B cell (primary cell): ENCODE data around the gene WASF3. TPM values are rescaled to one million over a fixed set of nuclear protein-coding genes. Genes with fewer than 3 reads are reported as not detected.
A peak's percentile ranks its signal among the peaks of the same experiment; 100 is the strongest.

Source experiments
- ATAC-seq: fragments of 200-7000 bp; cut with Tn5 transposase; one replicate; pipeline ENCODE4 v1.10.0; 2021; ENCODE audit warnings: low read depth, mild to moderate bottlenecking, moderate number of reproducible peaks, moderate library complexity
- CTCF ChIA-PET: fragments of 350-600 bp; sonication (Branson Sonifier 250); formaldehyde crosslinking; loops from one replicate; lab custom pipeline; 2021; ENCODE audit warnings: antibody characterized with exemption, inconsistent platforms; lab: Charles Lee
- POLR2A ChIA-PET: fragments of 350-600 bp; sonication (Branson Sonifier 250); formaldehyde crosslinking; loops from one replicate; lab custom pipeline; 2021; ENCODE audit warnings: antibody characterized with exemption; lab: Charles Lee
- DNase-seq: peaks from one replicate; pipeline ENCODE4 v3.0.0; 2013
- H2AFZ ChIP-seq: 2 replicates; pipeline ENCODE4 v1.6.1; 2012; ENCODE audit warnings: mild to moderate bottlenecking, low read depth, low read length; ENCODE audit not compliant: insufficient read depth, poor library complexity, severe bottlenecking
- H3K27ac ChIP-seq, 2 donors: 1 replicate in 1 of 2; 2 replicates in 1 of 2; pipeline ENCODE4 v1.5.1; 2012 to 2013; ENCODE audit warnings: low read length in 2 of 2, mild to moderate bottlenecking in 2 of 2, moderate library complexity in 1 of 2
- H3K27me3 ChIP-seq, 4 experiments: fragments of 200-600 bp in 1 of 4; sonication (generic) in 1 of 4; replicated peaks in 1 of 4; 1 replicate in 2 of 4; 2 replicates in 2 of 4; pipeline versions ENCODE4 v1.6.1 to v1.7.0; 2013 to 2016; ENCODE audit warnings: low read length in 3 of 4, mild to moderate bottlenecking in 2 of 4, mixed read lengths in 1 of 4, moderate library complexity in 1 of 4; ENCODE audit not compliant: insufficient read depth in 4 of 4, control insufficient read depth in 3 of 4; ENCODE audit errors: control extremely low read depth in 1 of 4
- H3K36me3 ChIP-seq, 2 experiments: replicated peaks in 1 of 2; 1 replicate in 1 of 2; 2 replicates in 1 of 2; pipeline versions ENCODE4 v1.6.1 to v1.7.1; 2013; ENCODE audit warnings: low read length in 1 of 2; ENCODE audit not compliant: insufficient read depth in 2 of 2, control insufficient read depth in 1 of 2; ENCODE audit errors: control extremely low read depth in 1 of 2, extremely low read depth in 1 of 2
- H3K4me1 ChIP-seq, 2 donors: fragments of 200-600 bp in 1 of 2; sonication (generic) in 1 of 2; 1 replicate in 1 of 2; 2 replicates in 1 of 2; pipeline versions ENCODE4 v1.5.1 to v1.6.1; 2013 to 2017; ENCODE audit warnings: low read length in 2 of 2; ENCODE audit not compliant: control insufficient read depth in 2 of 2, insufficient read depth in 2 of 2
- H3K4me2 ChIP-seq: replicated peaks from 2 replicates; pipeline ENCODE3; 2012; ENCODE audit warnings: mild to moderate bottlenecking, low read depth, low read length; ENCODE audit not compliant: poor library complexity, severe bottlenecking
- H3K4me3 ChIP-seq, 5 experiments: fragments of 200-600 bp in 1 of 5; sonication (generic) in 1 of 5; 1 replicate in 3 of 5; 2 replicates in 2 of 5; pipeline versions ENCODE4 v1.5.1 to v1.7.0; 2011 to 2016; ENCODE audit warnings: low read length in 4 of 5, mild to moderate bottlenecking in 4 of 5, low read depth in 2 of 5, control low read depth in 1 of 5, moderate library complexity in 1 of 5; ENCODE audit not compliant: insufficient read depth in 1 of 5; ENCODE audit errors: control extremely low read depth in 1 of 5, extremely low read depth in 1 of 5
- H3K79me2 ChIP-seq: fragments of 200-600 bp; sonication (generic); one replicate; pipeline ENCODE4 v1.6.0; 2016; ENCODE audit warnings: low read length; ENCODE audit not compliant: control insufficient read depth, insufficient read depth
- H3K9ac ChIP-seq: fragments of 200-600 bp; sonication (generic); 2 replicates; pipeline ENCODE4 v1.6.1; 2017; ENCODE audit warnings: mild to moderate bottlenecking, low read length, moderate library complexity
- H3K9me3 ChIP-seq, 3 donors: one replicate each; pipeline versions ENCODE4 v1.6.1 to v1.7.1; 2013; ENCODE audit warnings: low read length in 2 of 3; ENCODE audit not compliant: control insufficient read depth in 2 of 3, insufficient read depth in 1 of 3; ENCODE audit errors: control extremely low read depth in 1 of 3
- H4K20me1 ChIP-seq: 2 replicates; pipeline ENCODE4 v1.6.0; 2012; ENCODE audit warnings: mild to moderate bottlenecking, low read length; ENCODE audit not compliant: insufficient read depth, control insufficient read depth, poor library complexity, severe bottlenecking
- H3K27ac Mint-ChIP-seq: one replicate; pipeline ENCODE4 v1.8.0; 2021; ENCODE audit warnings: mixed read lengths
- H3K27me3 Mint-ChIP-seq: one replicate; pipeline ENCODE4 v1.8.0; 2021; ENCODE audit warnings: mixed read lengths
- H3K4me1 Mint-ChIP-seq: one replicate; pipeline ENCODE4 v1.8.0; 2021; ENCODE audit warnings: mixed read lengths
- H3K4me3 Mint-ChIP-seq: one replicate; pipeline ENCODE4 v1.8.0; 2021; ENCODE audit warnings: mixed read lengths
- H3K9me3 Mint-ChIP-seq: one replicate; pipeline ENCODE4 v1.8.0; 2022; ENCODE audit warnings: mixed read lengths; ENCODE audit not compliant: insufficient read depth
- EZH2 ChIP-seq: IDR thresholded peaks from 2 replicates; pipeline ENCODE4 v1.6.1; 2012; ENCODE audit warnings: borderline replicate concordance, low read depth, mild to moderate bottlenecking, moderate library complexity, low read length; ENCODE audit not compliant: insufficient read depth, poor library complexity, severe bottlenecking
- WGBS: methylation state at CpG from one replicate; pipeline ENCODE4 v1.1.5; 2013; ENCODE audit warnings: missing lambda C conversion rate; ENCODE audit not compliant: insufficient coverage; 5-methylcytosine and 5-hydroxymethylcytosine counted together
- intact Hi-C: fragments of 100-400 bp; cut with micrococcal nuclease; formaldehyde crosslinking; loops from one replicate; pipeline ENCODE4 v1.10.0; 2022
- polyA plus RNA-seq: library from polyadenylated mRNA; depleted of rRNA; stranded (reverse); fragments of >200 nt; gene quantifications from 2 replicates; pipeline ENCODE4 v1.2.3, GENCODE V29; 2012
- total RNA-seq, 2 donors: library from RNA; stranded (reverse); fragments of 120-200 nt in 1 of 2; gene quantifications; 1 replicate in 1 of 2; 2 replicates in 1 of 2; pipeline versions ENCODE4 v1.2.3 to v1.2.4, GENCODE V29; 2013 to 2022
- TF ChIP-seq, protein P1 (sequence below): fragments of 200-600 bp; IDR thresholded peaks from one replicate; pipeline ENCODE4 v1.8.0; 2022; ENCODE audit warnings: antibody characterized with exemption, mild to moderate bottlenecking

Gene WASF3
- total and polyA plus RNA-seq, 2 donors (not counting 1 experiment from before 2014, with no cell fraction given) = 0.18 to 0.89 TPM

DNA sequence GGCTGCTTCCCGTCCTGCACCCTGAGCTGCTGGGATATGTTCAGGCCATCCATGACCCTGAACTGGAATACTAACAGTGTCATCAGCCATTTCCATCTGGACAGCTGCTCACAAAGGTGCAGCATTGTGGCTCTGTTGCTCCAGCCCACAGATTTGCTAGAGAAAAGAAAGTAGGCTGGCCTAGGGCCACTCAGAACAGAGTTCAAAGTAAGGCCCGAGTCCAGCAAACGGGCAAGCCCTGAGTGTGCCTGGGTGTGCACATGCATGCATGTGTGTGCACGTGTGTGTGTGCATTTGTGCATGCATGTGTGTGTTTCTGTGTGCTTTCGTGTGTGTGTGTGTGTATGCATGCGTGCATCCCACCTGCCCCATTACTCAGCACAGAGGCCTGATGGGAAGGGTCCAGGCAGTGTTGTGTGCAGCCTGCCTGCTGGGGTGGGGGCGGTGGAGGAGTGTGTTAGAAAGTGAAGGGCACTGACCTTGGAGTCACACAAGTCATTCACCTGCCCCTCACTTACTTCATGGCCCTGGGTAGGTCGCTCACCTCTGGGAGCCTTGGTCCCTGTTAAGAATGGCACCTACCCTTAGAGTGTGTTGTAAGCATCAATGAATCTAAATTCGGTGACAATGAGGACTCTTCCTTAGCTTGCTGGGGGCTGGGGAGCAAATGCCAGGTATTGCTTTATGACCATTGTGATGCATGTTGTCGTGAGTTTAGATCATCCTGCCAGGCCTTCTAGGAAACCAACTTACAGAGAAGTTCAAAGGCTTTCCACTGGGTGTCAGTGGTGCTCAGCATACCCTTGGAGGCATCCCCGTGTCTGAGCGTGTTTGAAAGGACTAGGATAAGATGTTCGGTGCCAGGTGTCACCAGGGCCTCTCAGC, 149.9 kb downstream of the WASF3 start:
- DNase-seq = peak; percentile 47
- no peak for ATAC-seq
- intact Hi-C loops = no loop called here
- no peaks in the 10 kb centered on the region for H3K79me2 ChIP-seq
- no peak overlapping the region for H3K9ac ChIP-seq
- Mint-ChIP-seq H3K4me3 (no peak overlapping the region), H3K4me1 (no peaks in the 10 kb centered on the region), H3K9me3 (no peaks in the 10 kb centered on the region), H3K27ac (no peak overlapping the region), H3K27me3 (peaks cover 16% of the 10 kb centered on the region)
- no peak overlapping the region for H3K27ac ChIP-seq
- H3K36me3 ChIP-seq = no peaks in the 10 kb centered on the region
- H3K4me3 ChIP-seq = no peak overlapping the region
- H2AFZ ChIP-seq = no peak overlapping the region
- WGBS = 50% methylated on average over 10 of the region's 13 CpGs
- no peaks in the 10 kb centered on the region for H3K4me1 ChIP-seq
- H3K9me3 ChIP-seq = no peaks in the 10 kb centered on the region
- H4K20me1 ChIP-seq = no peaks in the 10 kb centered on the region
- ChIA-PET POLR2A (no interaction called here), CTCF (interaction anchor here (1.2 to 4.3 kb wide), 6 partner anchors 11 to 223 kb away, joined by 4 to 13 read pairs (median 6); no protein-coding TSS in a partner anchor)
- TF ChIP-seq EZH2 = no peak
- TF ChIP-seq, protein P1, sequence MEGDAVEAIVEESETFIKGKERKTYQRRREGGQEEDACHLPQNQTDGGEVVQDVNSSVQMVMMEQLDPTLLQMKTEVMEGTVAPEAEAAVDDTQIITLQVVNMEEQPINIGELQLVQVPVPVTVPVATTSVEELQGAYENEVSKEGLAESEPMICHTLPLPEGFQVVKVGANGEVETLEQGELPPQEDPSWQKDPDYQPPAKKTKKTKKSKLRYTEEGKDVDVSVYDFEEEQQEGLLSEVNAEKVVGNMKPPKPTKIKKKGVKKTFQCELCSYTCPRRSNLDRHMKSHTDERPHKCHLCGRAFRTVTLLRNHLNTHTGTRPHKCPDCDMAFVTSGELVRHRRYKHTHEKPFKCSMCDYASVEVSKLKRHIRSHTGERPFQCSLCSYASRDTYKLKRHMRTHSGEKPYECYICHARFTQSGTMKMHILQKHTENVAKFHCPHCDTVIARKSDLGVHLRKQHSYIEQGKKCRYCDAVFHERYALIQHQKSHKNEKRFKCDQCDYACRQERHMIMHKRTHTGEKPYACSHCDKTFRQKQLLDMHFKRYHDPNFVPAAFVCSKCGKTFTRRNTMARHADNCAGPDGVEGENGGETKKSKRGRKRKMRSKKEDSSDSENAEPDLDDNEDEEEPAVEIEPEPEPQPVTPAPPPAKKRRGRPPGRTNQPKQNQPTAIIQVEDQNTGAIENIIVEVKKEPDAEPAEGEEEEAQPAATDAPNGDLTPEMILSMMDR = peak; percentile 55
- peaks cover 0 to 3% (median 0%) of the 10 kb centered on the region in 4 experiments for H3K27me3 ChIP-seq
- H3K4me2 ChIP-seq = no peak overlapping the region

DNA sequence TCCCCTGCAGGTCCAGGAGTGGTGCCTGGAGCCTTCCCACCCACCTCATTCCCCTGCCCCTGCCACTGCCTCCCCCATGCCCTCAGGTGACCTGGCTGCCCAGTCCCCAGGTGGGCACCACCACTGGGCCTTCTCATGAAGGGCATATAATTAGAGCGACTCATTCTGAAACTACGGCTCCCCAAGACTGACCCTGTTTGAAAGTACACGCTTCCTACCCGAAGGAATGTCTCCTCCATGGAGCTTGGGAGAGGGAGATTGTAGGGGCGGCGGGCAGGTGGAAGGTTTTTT, 150.5 kb downstream of the WASF3 start:
- H3K27ac ChIP-seq = no peak overlapping the region

More for the DNA sequence above, 150.5 kb downstream of the WASF3 start:
- H3K4me1 Mint-ChIP-seq = no peaks in the 10 kb centered on the region
- no peaks in the 10 kb centered on the region for H3K9me3 ChIP-seq
- TF ChIP-seq EZH2 = no peak
- TF ChIP-seq, protein P1 = no peak
- no peak overlapping the region for H3K4me3 ChIP-seq
- no peak for DNase-seq
- no peak overlapping the region for H3K4me3 Mint-ChIP-seq
- H3K9me3 Mint-ChIP-seq = no peaks in the 10 kb centered on the region
- H3K27me3 ChIP-seq = peaks cover 0 to 3% (median 0%) of the 10 kb centered on the region in 4 experiments
- H3K27ac Mint-ChIP-seq = no peak overlapping the region
- no peak overlapping the region for H2AFZ ChIP-seq
- POLR2A ChIA-PET = no interaction called here
- H3K79me2 ChIP-seq = no peaks in the 10 kb centered on the region
- H4K20me1 ChIP-seq = no peaks in the 10 kb centered on the region
- WGBS = 100% methylated on average over 2 of the region's 6 CpGs
- ATAC-seq = no peak
- intact Hi-C loops = no loop called here
- H3K9ac ChIP-seq = no peak overlapping the region
- no peaks in the 10 kb centered on the region for H3K36me3 ChIP-seq
- H3K4me2 ChIP-seq = no peak overlapping the region
- peaks cover 16% of the 10 kb centered on the region for H3K27me3 Mint-ChIP-seq
- CTCF ChIA-PET = interaction anchor here (0.9 to 4.3 kb wide), 5 partner anchors 12 to 223 kb away, joined by 3 to 13 read pairs (median 5); no protein-coding TSS in a partner anchor
- H3K4me1 ChIP-seq = no peaks in the 10 kb centered on the region
